ENCODE results near the gene WDR77.

The WDR77 gene

GRCh38 chr1:111402083-111402482, 47.0 kb downstream of the WDR77 start:
- H3K4me3 ChIP-seq (ENCODE audit: control insufficient read depth, low read depth, low read length), result no peak overlapping the region
- no peak for TF ChIP-seq CTCF (conservative IDR thresholded peaks at IDR 0.05; ENCODE audit: control insufficient read depth, insufficient read depth, low read depth, low read length)
- no peak for DNase-seq (ENCODE audit: low read depth)

GRCh38 chr1:111399792-111400610, 49.1 kb downstream of the WDR77 start:
- DNase-seq (ENCODE audit: low read depth), result peak; percentile 65
- peak; percentile 70 for TF ChIP-seq CTCF (conservative IDR thresholded peaks at IDR 0.05; ENCODE audit: control insufficient read depth, insufficient read depth, low read depth, low read length)
- H3K4me3 ChIP-seq (ENCODE audit: control insufficient read depth, low read depth, low read length), result no peak overlapping the region

GRCh38 chr1:111392460-111392945, 56.6 kb downstream of the WDR77 start:
- TF ChIP-seq CTCF (conservative IDR thresholded peaks at IDR 0.05; ENCODE audit: control insufficient read depth, insufficient read depth, low read depth, low read length), result no peak
- H3K4me3 ChIP-seq (ENCODE audit: control insufficient read depth, low read depth, low read length), result no peak overlapping the region
- DNase-seq (ENCODE audit: low read depth), result no peak

- DNase-seq (ENCODE audit: low read depth), result no peak
- H3K4me3 ChIP-seq (ENCODE audit: control insufficient read depth, low read depth, low read length), result no peak overlapping the region
- TF ChIP-seq CTCF (conservative IDR thresholded peaks at IDR 0.05; ENCODE audit: control insufficient read depth, insufficient read depth, low read depth, low read length), result no peak
Observed at GRCh38 chr1:111392042-111392441, 57.0 kb downstream of the WDR77 start.

Measured in fibroblast of mammary gland (primary cell).